IMR-90 (cell line): ENCODE results near the gene CEMP1. TPM values are rescaled to one million over a fixed set of nuclear protein-coding genes. Genes with fewer than 3 reads are reported as not detected.
"Not testable (repeated sequence)": the region's sequence is repeated elsewhere in the genome, so short reads cannot be mapped to it uniquely, and the experiment has no call there.

Source experiments
- ATAC-seq: fragments of 200-7000 bp; cut with Tn5 transposase; 2 replicates; pipeline ENCODE4 v1.9.1; 2020; ENCODE audit warnings: low read depth, mild to moderate bottlenecking, moderate library complexity
- BruUV-seq: library from RNA; stranded (reverse); fragments of 400-500 nt; replicated peaks from 2 replicates; lab custom pipeline; 2021; lab: Mats Ljungman, UMichigan
- CTCF ChIA-PET: fragments of 300-600 bp; formaldehyde crosslinking; extraction: SDS; loops from one replicate; lab custom pipeline; 2021; ENCODE audit warnings: antibody characterized with exemption; lab: Yijun Ruan, JAX
- POLR2A ChIA-PET: fragments of 300-600 bp; sonication (Branson Sonifier 250); formaldehyde crosslinking; loops from one replicate; lab custom pipeline; 2022; ENCODE audit warnings: antibody characterized with exemption; ENCODE audit not compliant: unreplicated experiment; lab: Charles Lee
- DNase-seq: peaks from one replicate; pipeline ENCODE4 v3.0.0; 2013
- H2AFZ ChIP-seq: replicated peaks from 2 replicates; pipeline ENCODE3; 2013; ENCODE audit warnings: low read length, mild to moderate bottlenecking; ENCODE audit not compliant: poor library complexity
- H2AK5ac ChIP-seq: 2 replicates; pipeline ENCODE4 v1.6.1; 2013; ENCODE audit warnings: low read depth, low read length, inconsistent platforms
- H2AK9ac ChIP-seq: replicated peaks from 2 replicates; pipeline ENCODE3; 2013; ENCODE audit warnings: mild to moderate bottlenecking, low read depth, low read length, moderate library complexity; ENCODE audit not compliant: poor library complexity
- H2BK120ac ChIP-seq: 2 replicates; pipeline ENCODE4 v1.6.1; 2013; ENCODE audit warnings: low read depth, low read length, inconsistent platforms
- H2BK15ac ChIP-seq: 3 replicates; pipeline ENCODE4 v1.6.1; 2013; ENCODE audit warnings: low read depth, low read length, inconsistent platforms
- H2BK20ac ChIP-seq: 2 replicates; pipeline ENCODE4 v1.6.1; 2013; ENCODE audit warnings: low read depth, mild to moderate bottlenecking, inconsistent platforms, low read length, moderate library complexity
- H2BK5ac ChIP-seq: 2 replicates; pipeline ENCODE4 v1.6.1; 2013; ENCODE audit warnings: mild to moderate bottlenecking, low read depth, low read length, inconsistent platforms; ENCODE audit not compliant: poor library complexity, severe bottlenecking
- H3K14ac ChIP-seq: replicated peaks from 2 replicates; pipeline ENCODE4 v1.6.1; 2013; ENCODE audit warnings: low read depth, low read length, inconsistent platforms
- H3K18ac ChIP-seq: 2 replicates; pipeline ENCODE4 v1.6.1; 2013; ENCODE audit warnings: low read depth, low read length, control low read depth
- H3K23ac ChIP-seq: 2 replicates; pipeline ENCODE4 v1.6.1; 2013; ENCODE audit warnings: low read depth, low read length, inconsistent platforms
- H3K27ac ChIP-seq: 2 replicates; pipeline ENCODE4 v1.5.1; 2013; ENCODE audit warnings: mild to moderate bottlenecking, control low read depth, low read length; ENCODE audit not compliant: insufficient read depth
- H3K27me3 ChIP-seq: 2 replicates; pipeline ENCODE4 v1.6.1; 2013; ENCODE audit warnings: low read length; ENCODE audit not compliant: control insufficient read depth, insufficient read depth
- H3K36me3 ChIP-seq: 2 replicates; pipeline ENCODE4 v1.6.1; 2013; ENCODE audit warnings: low read length, mixed read lengths; ENCODE audit not compliant: control insufficient read depth, insufficient read depth
- H3K4ac ChIP-seq: 2 replicates; pipeline ENCODE4 v1.6.1; 2013; ENCODE audit warnings: low read depth, low read length, inconsistent platforms
- H3K4me1 ChIP-seq: 2 replicates; pipeline ENCODE4 v1.6.1; 2013; ENCODE audit warnings: low read length, mixed read lengths; ENCODE audit not compliant: control insufficient read depth, insufficient read depth
- H3K4me2 ChIP-seq: 2 replicates; pipeline ENCODE4 v1.6.1; 2013; ENCODE audit warnings: low read depth, mild to moderate bottlenecking, control low read depth, low read length, moderate library complexity
- H3K4me3 ChIP-seq: 2 replicates; pipeline ENCODE4 v1.5.1; 2013; ENCODE audit warnings: low read depth, mild to moderate bottlenecking, control low read depth, low read length, moderate library complexity; ENCODE audit not compliant: insufficient read depth
- H3K56ac ChIP-seq: 2 replicates; pipeline ENCODE4 v1.6.1; 2013; ENCODE audit warnings: low read length, inconsistent platforms; ENCODE audit not compliant: insufficient read depth; ENCODE audit errors: extremely low read depth
- H3K79me1 ChIP-seq, 2 experiments: 2 replicates each; pipeline ENCODE4 v1.6.1; 2013; ENCODE audit warnings: low read length in 2 of 2, inconsistent platforms in 1 of 2, low read depth in 1 of 2
- H3K9ac ChIP-seq: 2 replicates; pipeline ENCODE4 v1.6.1; 2013; ENCODE audit warnings: low read depth, low read length, control low read depth
- H3K9me1 ChIP-seq: 2 replicates; pipeline ENCODE4 v1.6.1; 2013; ENCODE audit warnings: low read length, inconsistent platforms; ENCODE audit not compliant: insufficient read depth
- H3K9me3 ChIP-seq: 2 replicates; pipeline ENCODE4 v1.6.1; 2013; ENCODE audit warnings: low read length; ENCODE audit not compliant: control insufficient read depth, insufficient read depth
- H4K20me1 ChIP-seq: 2 replicates; pipeline ENCODE4 v1.6.1; 2013; ENCODE audit warnings: low read length, inconsistent platforms; ENCODE audit not compliant: insufficient read depth
- H4K5ac ChIP-seq: 2 replicates; pipeline ENCODE4 v1.6.1; 2013; ENCODE audit warnings: mild to moderate bottlenecking, low read depth, low read length, control low read depth
- H4K8ac ChIP-seq, 2 experiments: 2 replicates each; pipeline ENCODE4 v1.6.1; 2013; ENCODE audit warnings: low read depth in 2 of 2, low read length in 2 of 2, control low read depth in 1 of 2, inconsistent platforms in 1 of 2
- H4K91ac ChIP-seq: 2 replicates; pipeline ENCODE4 v1.6.1; 2013; ENCODE audit warnings: low read depth, low read length, inconsistent platforms; ENCODE audit not compliant: insufficient read depth
- WGBS, 2 experiments: methylation state at CpG; one replicate each; pipeline versions ENCODE4 v1.1.5 to v1.1.7; 2013; ENCODE audit warnings: missing lambda C conversion rate in 2 of 2; ENCODE audit not compliant: insufficient read length in 1 of 2; ENCODE audit errors: extremely low coverage in 2 of 2; 5-methylcytosine and 5-hydroxymethylcytosine counted together
- dilution Hi-C: fragments of 300-500 bp; cut with HindIII; formaldehyde crosslinking; loops from one replicate; pipeline ENCODE4 v1.14.3; 2018; ENCODE audit warnings: low sequenced_read_pairs; ENCODE audit not compliant: unreplicated experiment
- in situ Hi-C: fragments of 300-500 bp; cut with MboI; formaldehyde crosslinking; loops from 3 replicates; pipeline ENCODE4 v1.14.3; 2019; ENCODE audit warnings: low sequenced_read_pairs, inconsistent platforms, mixed read lengths
- intact Hi-C: fragments of 100-400 bp; cut with micrococcal nuclease; formaldehyde crosslinking; loops from 2 replicates; pipeline ENCODE4 v1.10.0; 2022
- polyA plus RNA-seq, 3 experiments: library from polyadenylated mRNA; depleted of rRNA; stranded (reverse); fragments of >200 nt; gene quantifications; 2 replicates each; pipeline ENCODE4 v1.2.3, GENCODE V29; 2012; ENCODE audit warnings: low replicate concordance in 1 of 3
- total RNA-seq: library from RNA; depleted of rRNA; stranded (reverse); fragments of >200 nt; gene quantifications from 2 replicates; pipeline ENCODE4 v1.2.3, GENCODE V29; 2012

The CEMP1 gene
- total and polyA plus RNA-seq, 2 of the 4 experiments (the other 2 are of a cell fraction): not detected

GRCh38 chr16:2580143-2580542, 48.9 kb upstream of the CEMP1 start:
- H3K18ac ChIP-seq, H3K23ac ChIP-seq, H4K5ac ChIP-seq, H2AK9ac ChIP-seq, H4K91ac ChIP-seq, H3K36me3 ChIP-seq, H3K56ac ChIP-seq, CTCF ChIA-PET, DNase-seq, H3K14ac ChIP-seq, POLR2A ChIA-PET, H2BK120ac ChIP-seq, H2AK5ac ChIP-seq, H2BK5ac ChIP-seq, H2BK20ac ChIP-seq, H3K4me3 ChIP-seq, H3K79me1 ChIP-seq, intact Hi-C loops, H3K4ac ChIP-seq, BruUV-seq, H3K27ac ChIP-seq, H3K9me3 ChIP-seq, dilution Hi-C loops, H3K27me3 ChIP-seq, H4K20me1 ChIP-seq, H2AFZ ChIP-seq, H3K4me1 ChIP-seq, H2BK15ac ChIP-seq, H3K9me1 ChIP-seq, H3K9ac ChIP-seq, H4K8ac ChIP-seq, ATAC-seq, in situ Hi-C loops, H3K4me2 ChIP-seq: not testable (repeated sequence)
- no CpG with 5 or more reads among the region's 11 CpGs for WGBS, 2 experiments

DNA sequence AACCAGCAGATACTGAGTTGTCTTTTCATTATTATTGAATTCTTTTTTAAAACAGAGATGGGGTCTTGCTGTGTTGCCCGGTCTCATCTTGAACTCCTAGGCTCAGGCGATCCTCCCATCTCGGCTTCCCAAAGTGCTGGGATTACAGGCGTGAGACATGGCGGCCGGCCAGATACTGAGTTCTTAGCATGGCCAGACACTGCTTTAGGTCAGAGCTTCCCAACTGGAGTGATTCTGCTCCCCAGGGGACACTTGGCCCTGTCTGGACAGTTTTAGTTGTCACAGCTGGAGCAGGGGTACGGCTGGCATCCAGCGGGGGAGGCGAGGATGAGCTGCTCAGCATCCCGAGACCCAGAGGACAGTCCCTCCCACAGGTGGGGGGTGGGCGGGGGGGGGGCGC, 47.7 kb upstream of the CEMP1 start:
- H2BK5ac ChIP-seq, intact Hi-C loops, H4K5ac ChIP-seq, H3K14ac ChIP-seq, H2AK5ac ChIP-seq, POLR2A ChIA-PET, CTCF ChIA-PET, H4K20me1 ChIP-seq, H4K91ac ChIP-seq, in situ Hi-C loops, H2BK15ac ChIP-seq, H2BK20ac ChIP-seq, H3K4ac ChIP-seq, dilution Hi-C loops, H4K8ac ChIP-seq, H3K4me3 ChIP-seq, H3K23ac ChIP-seq, DNase-seq, H3K27ac ChIP-seq, BruUV-seq, H2AFZ ChIP-seq, H3K4me2 ChIP-seq, H3K9ac ChIP-seq, H3K79me1 ChIP-seq, H3K56ac ChIP-seq, H3K9me3 ChIP-seq, H2BK120ac ChIP-seq, H3K4me1 ChIP-seq, H3K18ac ChIP-seq, H3K36me3 ChIP-seq, ATAC-seq, H3K9me1 ChIP-seq, H3K27me3 ChIP-seq, H2AK9ac ChIP-seq: not testable (repeated sequence)
- no CpG with 5 or more reads among the region's 12 CpGs for WGBS, 2 experiments
